ENCODE data around the gene ZC3H4. TPM values are rescaled to one million over a fixed set of nuclear protein-coding genes. Genes with fewer than 3 reads are reported as not detected.

ZC3H4 gene
- total and polyA plus RNA-seq, 2 donors (not counting 3 experiments of a cell fraction or from before 2014, with no cell fraction given): 6.2 to 63.9 TPM

- FAIRE-seq (no peak), DNase-seq (ENCODE audit: low read depth, low spot score) (no peak)
- TF ChIP-seq MAX (IDR thresholded peaks at IDR 0.05; ENCODE audit: insufficient read depth, insufficient read length) (no peak), MYC (IDR thresholded peaks at IDR 0.05; ENCODE audit: low read depth, low read length) (no peak), CTCF (IDR thresholded peaks at IDR 0.05; ENCODE audit: extremely low read depth in 1 of 2, insufficient read depth in 1 of 2, low read depth in 1 of 2, low read length in 2 of 2) (no peak), POLR2AphosphoS5 (IDR thresholded peaks at IDR 0.05; ENCODE audit: insufficient read depth, low read depth, low read length) (no peak), EZH2 (IDR thresholded peaks at IDR 0.05; ENCODE audit: borderline replicate concordance, low read depth, low read length, severe bottlenecking) (no peak), JUN (IDR thresholded peaks at IDR 0.05; ENCODE audit: borderline replicate concordance, insufficient read depth, insufficient read length, low read depth) (no peak), FOS (IDR thresholded peaks at IDR 0.05; ENCODE audit: borderline replicate concordance, insufficient read depth, low read length) (no peak), GATA2 (IDR thresholded peaks at IDR 0.05; ENCODE audit: insufficient read depth, insufficient read length, low read depth, low read length) (no peak), POLR2A (IDR thresholded peaks at IDR 0.05; ENCODE audit: low read depth, low read length) (no peak)
- no peaks in the 10 kb centered on the region for H3K79me2 ChIP-seq (ENCODE audit: control insufficient read depth, insufficient read depth, low read length)
- H3K27ac ChIP-seq (ENCODE audit: insufficient read depth, low read depth, low read length): no peak overlapping the region
- H3K9ac ChIP-seq (replicated peaks; ENCODE audit: extremely low read depth, insufficient read depth, low read length): no peak overlapping the region
- no peak overlapping the region for H3K4me2 ChIP-seq (ENCODE audit: insufficient read depth, low read length)
- H3K9me3 ChIP-seq (replicated peaks; ENCODE audit: control insufficient read depth, insufficient read depth, low read length): no peaks in the 10 kb centered on the region
- CTCF ChIA-PET: interaction anchor here (1.8 to 2.1 kb wide), 2 partner anchors 9 to 13 kb away, joined by 7 to 12 read pairs; no protein-coding TSS in a partner anchor
- POLR2A ChIA-PET: no interaction called here
- H4K20me1 ChIP-seq (replicated peaks; ENCODE audit: control insufficient read depth, extremely low read depth, insufficient read depth, low read length): no peaks in the 10 kb centered on the region
- intact Hi-C loops (cut with micrococcal nuclease) (no loop called here), dilution Hi-C loops (cut with MboI; ENCODE audit: extremely low pct_ligation_motif_present, low sequenced_read_pairs) (no loop called here)
- no peak overlapping the region for H2AFZ ChIP-seq (ENCODE audit: low read depth, low read length)
- peaks cover 9% of the 10 kb centered on the region for H3K4me1 ChIP-seq (ENCODE audit: control insufficient read depth, extremely low read depth, insufficient read depth, low read length)
- H3K27me3 ChIP-seq (ENCODE audit: control insufficient read depth in 2 of 2, insufficient read depth in 2 of 2, low read length in 2 of 2): peaks cover 33 to 38% of the 10 kb centered on the region in 2 experiments
- BruUV-seq (replicated peaks): no TSS peak
- H3K9me1 ChIP-seq (replicated peaks; ENCODE audit: control insufficient read depth, extremely low read depth, insufficient read depth, low read length): no peaks in the 10 kb centered on the region
- no peaks in the 10 kb centered on the region for H3K36me3 ChIP-seq (ENCODE audit: control insufficient read depth in 2 of 2, extremely low read depth in 1 of 2, insufficient read depth in 2 of 2, low read length in 2 of 2)
- no peak overlapping the region for H3K4me3 ChIP-seq (replicated peaks in 1 of 3; ENCODE audit: insufficient read depth in 1 of 3, low read depth in 1 of 3, low read length in 3 of 3)
Measured at GRCh38 chr19:47026156-47026555, 87.4 kb downstream of the ZC3H4 start.
